HEK293 (cell line): ENCODE data around the gene CDKN3.

Experiments
- CTCF ChIA-PET: fragments of 350-600 bp; formaldehyde crosslinking; extraction: SDS; loops from one replicate; lab custom pipeline; 2021; ENCODE audit warnings: antibody characterized with exemption; lab: Yijun Ruan, JAX
- POLR2A ChIA-PET: fragments of 300-600 bp; formaldehyde crosslinking; extraction: SDS; loops from one replicate; lab custom pipeline; 2020; ENCODE audit warnings: antibody characterized with exemption, inconsistent platforms; lab: Yijun Ruan, JAX
- H3K27ac ChIP-seq: fragments of 200-500 bp; sonication (Bioruptor generic); 2 replicates; pipeline ENCODE4 v1.5.1; 2014; ENCODE audit warnings: low read depth, low read length, control low read depth, inconsistent platforms; ENCODE audit errors: extremely low read depth
- H3K36me3 ChIP-seq, 2 experiments: fragments of 200-500 bp in 1 of 2; sonication (Bioruptor generic) in 1 of 2; 1 replicate in 1 of 2; 2 replicates in 1 of 2; pipeline ENCODE4 v1.5.1; 2014 to 2017; ENCODE audit warnings: inconsistent platforms in 2 of 2, low read length in 2 of 2; ENCODE audit not compliant: control insufficient read depth in 2 of 2, insufficient read depth in 1 of 2
- H3K4me1 ChIP-seq: fragments of 200-500 bp; sonication (Bioruptor generic); 2 replicates; pipeline ENCODE4 v1.5.1; 2014; ENCODE audit warnings: mild to moderate bottlenecking, low read length, inconsistent platforms; ENCODE audit not compliant: control insufficient read depth, insufficient read depth
- H3K4me3 ChIP-seq: 2 replicates; pipeline ENCODE4 v1.5.1; 2011; ENCODE audit warnings: low read depth, mild to moderate bottlenecking, control low read depth, low read length, moderate library complexity
- H3K9me3 ChIP-seq: fragments of 200-500 bp; sonication (Bioruptor generic); 2 replicates; pipeline ENCODE4 v1.5.1; 2014; ENCODE audit warnings: low read depth, low read length, inconsistent platforms; ENCODE audit not compliant: control insufficient read depth, insufficient read depth
- HOXD13 ChIP-seq: sonication (generic); formaldehyde crosslinking; IDR thresholded peaks from 2 replicates; pipeline ENCODE4 v1.8.0; 2022; ENCODE audit warnings: missing genetic modification reagents, borderline replicate concordance
- KLF7 ChIP-seq: fragments of 450-650 bp; formaldehyde crosslinking; IDR thresholded peaks from 2 replicates; pipeline ENCODE4 v1.5.1; 2016; ENCODE audit warnings: missing biosample characterization, missing genetic modification characterization, borderline replicate concordance
- MEIS1 ChIP-seq: sonication (generic); formaldehyde crosslinking; IDR thresholded peaks from 2 replicates; pipeline ENCODE4 v1.8.1; 2022; ENCODE audit warnings: missing genetic modification reagents, mild to moderate bottlenecking, borderline replicate concordance
- RBAK ChIP-seq: fragments of 450-650 bp; formaldehyde crosslinking; IDR thresholded peaks from 2 replicates; pipeline ENCODE4 v1.5.1; 2016; ENCODE audit warnings: missing biosample characterization, missing genetic modification characterization
- YY1 ChIP-seq: fragments of 450-650 bp; formaldehyde crosslinking; IDR thresholded peaks from 2 replicates; pipeline ENCODE4 v1.5.1; 2018; ENCODE audit warnings: missing biosample characterization, missing genetic modification characterization
- ZBTB1 ChIP-seq: fragments of 450-650 bp; formaldehyde crosslinking; IDR thresholded peaks from 2 replicates; pipeline ENCODE4 v1.5.1; 2016; ENCODE audit warnings: missing biosample characterization, missing genetic modification characterization
- ZFP3 ChIP-seq: fragments of 450-650 bp; formaldehyde crosslinking; IDR thresholded peaks from 2 replicates; pipeline ENCODE4 v1.5.1; 2016; ENCODE audit warnings: low read depth, missing biosample characterization, missing genetic modification characterization
- ZIC2 ChIP-seq: fragments of 450-650 bp; formaldehyde crosslinking; IDR thresholded peaks from 2 replicates; pipeline ENCODE4 v1.5.1; 2016; ENCODE audit warnings: missing biosample characterization, missing genetic modification characterization
- ZNF140 ChIP-seq: fragments of 450-650 bp; formaldehyde crosslinking; IDR thresholded peaks from 2 replicates; pipeline ENCODE4 v1.5.1; 2016; ENCODE audit warnings: missing biosample characterization, missing genetic modification characterization
- ZNF175 ChIP-seq: fragments of 450-650 bp; formaldehyde crosslinking; IDR thresholded peaks from 2 replicates; pipeline ENCODE4 v1.5.1; 2016; ENCODE audit warnings: missing biosample characterization, missing genetic modification characterization
- ZNF514 ChIP-seq: fragments of 450-650 bp; formaldehyde crosslinking; IDR thresholded peaks from 2 replicates; pipeline ENCODE4 v1.5.1; 2016; ENCODE audit warnings: missing biosample characterization, missing genetic modification characterization
- ZNF792 ChIP-seq: fragments of 450-650 bp; formaldehyde crosslinking; IDR thresholded peaks from 2 replicates; pipeline ENCODE4 v1.5.1; 2016; ENCODE audit warnings: missing biosample characterization, missing genetic modification characterization
- TF ChIP-seq, protein P1 (sequence below): sonication (generic); formaldehyde crosslinking; IDR thresholded peaks from 2 replicates; pipeline ENCODE4 v1.8.1; 2022; ENCODE audit warnings: mild to moderate bottlenecking, moderate library complexity, missing genetic modification reagents
- TF ChIP-seq, protein P2 (sequence below): fragments of 450-650 bp; formaldehyde crosslinking; IDR thresholded peaks from 2 replicates; pipeline ENCODE4 v1.5.1; 2017; ENCODE audit warnings: missing biosample characterization, missing genetic modification characterization
- TF ChIP-seq, protein P3 (sequence below): fragments of 450-650 bp; formaldehyde crosslinking; IDR thresholded peaks from 2 replicates; pipeline ENCODE4 v1.5.1; 2016; ENCODE audit warnings: missing biosample characterization, missing genetic modification characterization
- TF ChIP-seq, protein P4 (sequence below): fragments of 450-650 bp; formaldehyde crosslinking; IDR thresholded peaks from 2 replicates; pipeline ENCODE4 v1.5.1; 2016; ENCODE audit warnings: missing biosample characterization, missing genetic modification characterization
- TF ChIP-seq, protein P5 (sequence below): fragments of 450-650 bp; formaldehyde crosslinking; IDR thresholded peaks from 2 replicates; pipeline ENCODE4 v1.5.1; 2016; ENCODE audit warnings: missing biosample characterization, missing genetic modification characterization, low read depth
- TF ChIP-seq, protein P6 (sequence below): fragments of 450-650 bp; formaldehyde crosslinking; IDR thresholded peaks from 2 replicates; pipeline ENCODE4 v1.5.1; 2016; ENCODE audit warnings: missing biosample characterization, missing genetic modification characterization
- TF ChIP-seq, protein P7 (sequence below): fragments of 450-650 bp; formaldehyde crosslinking; IDR thresholded peaks from 2 replicates; pipeline ENCODE4 v1.5.1; 2017; ENCODE audit warnings: missing biosample characterization, mild to moderate bottlenecking, missing genetic modification characterization, moderate library complexity
- TF ChIP-seq, protein P8 (sequence below): fragments of 450-650 bp; formaldehyde crosslinking; IDR thresholded peaks from 2 replicates; pipeline ENCODE4 v1.5.1; 2016; ENCODE audit warnings: missing biosample characterization, missing genetic modification characterization

The CDKN3 gene

DNA sequence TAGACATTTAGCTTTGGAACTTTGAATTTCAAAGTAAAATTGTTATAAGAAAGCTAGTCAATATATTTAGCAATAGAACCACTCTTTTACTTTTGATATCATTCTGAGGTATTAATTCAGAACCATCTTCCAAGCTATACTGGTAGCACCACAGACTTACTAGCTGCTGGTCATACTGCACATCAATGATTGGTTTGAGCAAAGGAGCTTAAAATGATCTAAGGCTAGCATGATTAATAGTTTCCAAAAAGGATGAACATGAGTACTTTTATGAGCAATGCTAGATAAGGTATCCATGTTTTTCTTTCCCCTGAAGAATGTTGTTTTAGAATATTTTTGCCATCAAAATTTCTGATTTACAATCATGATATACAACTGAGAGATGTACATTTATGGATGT lies 27.2 kb downstream of the CDKN3 start:
- TF ChIP-seq ZNF514 (tag by site-specific recombination) (no peak), ZNF175 (tag by site-specific recombination) (no peak), ZBTB1 (no peak), ZNF140 (tag by site-specific recombination) (no peak), ZIC2 (tag by site-specific recombination) (no peak), YY1 (tag by site-specific recombination) (no peak), KLF7 (tag by site-specific recombination) (no peak), MEIS1 (CRISPR knock-in tag) (no peak), ZNF792 (no peak), HOXD13 (CRISPR knock-in tag) (no peak), ZFP3 (no peak), RBAK (tag by site-specific recombination) (no peak)
- TF ChIP-seq, protein P1, sequence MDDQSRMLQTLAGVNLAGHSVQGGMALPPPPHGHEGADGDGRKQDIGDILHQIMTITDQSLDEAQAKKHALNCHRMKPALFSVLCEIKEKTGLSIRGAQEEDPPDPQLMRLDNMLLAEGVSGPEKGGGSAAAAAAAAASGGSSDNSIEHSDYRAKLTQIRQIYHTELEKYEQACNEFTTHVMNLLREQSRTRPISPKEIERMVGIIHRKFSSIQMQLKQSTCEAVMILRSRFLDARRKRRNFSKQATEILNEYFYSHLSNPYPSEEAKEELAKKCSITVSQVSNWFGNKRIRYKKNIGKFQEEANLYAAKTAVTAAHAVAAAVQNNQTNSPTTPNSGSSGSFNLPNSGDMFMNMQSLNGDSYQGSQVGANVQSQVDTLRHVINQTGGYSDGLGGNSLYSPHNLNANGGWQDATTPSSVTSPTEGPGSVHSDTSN (CRISPR knock-in tag) = no peak
- TF ChIP-seq, protein P2, sequence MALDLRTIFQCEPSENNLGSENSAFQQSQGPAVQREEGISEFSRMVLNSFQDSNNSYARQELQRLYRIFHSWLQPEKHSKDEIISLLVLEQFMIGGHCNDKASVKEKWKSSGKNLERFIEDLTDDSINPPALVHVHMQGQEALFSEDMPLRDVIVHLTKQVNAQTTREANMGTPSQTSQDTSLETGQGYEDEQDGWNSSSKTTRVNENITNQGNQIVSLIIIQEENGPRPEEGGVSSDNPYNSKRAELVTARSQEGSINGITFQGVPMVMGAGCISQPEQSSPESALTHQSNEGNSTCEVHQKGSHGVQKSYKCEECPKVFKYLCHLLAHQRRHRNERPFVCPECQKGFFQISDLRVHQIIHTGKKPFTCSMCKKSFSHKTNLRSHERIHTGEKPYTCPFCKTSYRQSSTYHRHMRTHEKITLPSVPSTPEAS (tag by site-specific recombination) = no peak
- TF ChIP-seq, protein P3, sequence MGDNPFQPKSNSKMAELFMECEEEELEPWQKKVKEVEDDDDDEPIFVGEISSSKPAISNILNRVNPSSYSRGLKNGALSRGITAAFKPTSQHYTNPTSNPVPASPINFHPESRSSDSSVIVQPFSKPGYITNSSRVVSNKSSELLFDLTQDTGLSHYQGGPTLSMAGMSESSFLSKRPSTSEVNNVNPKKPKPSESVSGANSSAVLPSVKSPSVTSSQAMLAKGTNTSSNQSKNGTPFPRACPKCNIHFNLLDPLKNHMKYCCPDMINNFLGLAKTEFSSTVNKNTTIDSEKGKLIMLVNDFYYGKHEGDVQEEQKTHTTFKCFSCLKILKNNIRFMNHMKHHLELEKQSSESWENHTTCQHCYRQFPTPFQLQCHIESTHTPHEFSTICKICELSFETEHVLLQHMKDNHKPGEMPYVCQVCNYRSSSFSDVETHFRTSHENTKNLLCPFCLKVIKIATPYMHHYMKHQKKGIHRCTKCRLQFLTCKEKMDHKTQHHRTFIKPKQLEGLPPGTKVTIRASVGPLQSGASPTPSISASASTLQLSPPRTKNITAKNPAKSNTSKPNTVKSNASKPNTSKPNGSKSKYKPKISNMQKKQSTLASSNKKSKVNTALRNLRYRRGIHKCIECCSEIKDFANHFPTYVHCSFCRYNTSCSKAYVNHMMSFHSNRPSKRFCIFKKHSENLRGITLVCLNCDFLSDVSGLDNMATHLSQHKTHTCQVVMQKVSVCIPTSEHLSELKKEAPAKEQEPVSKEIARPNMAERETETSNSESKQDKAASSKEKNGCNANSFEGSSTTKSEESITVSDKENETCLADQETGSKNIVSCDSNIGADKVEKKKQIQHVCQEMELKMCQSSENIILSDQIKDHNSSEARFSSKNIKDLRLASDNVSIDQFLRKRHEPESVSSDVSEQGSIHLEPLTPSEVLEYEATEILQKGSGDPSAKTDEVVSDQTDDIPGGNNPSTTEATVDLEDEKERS = no peak
- TF ChIP-seq, protein P4, sequence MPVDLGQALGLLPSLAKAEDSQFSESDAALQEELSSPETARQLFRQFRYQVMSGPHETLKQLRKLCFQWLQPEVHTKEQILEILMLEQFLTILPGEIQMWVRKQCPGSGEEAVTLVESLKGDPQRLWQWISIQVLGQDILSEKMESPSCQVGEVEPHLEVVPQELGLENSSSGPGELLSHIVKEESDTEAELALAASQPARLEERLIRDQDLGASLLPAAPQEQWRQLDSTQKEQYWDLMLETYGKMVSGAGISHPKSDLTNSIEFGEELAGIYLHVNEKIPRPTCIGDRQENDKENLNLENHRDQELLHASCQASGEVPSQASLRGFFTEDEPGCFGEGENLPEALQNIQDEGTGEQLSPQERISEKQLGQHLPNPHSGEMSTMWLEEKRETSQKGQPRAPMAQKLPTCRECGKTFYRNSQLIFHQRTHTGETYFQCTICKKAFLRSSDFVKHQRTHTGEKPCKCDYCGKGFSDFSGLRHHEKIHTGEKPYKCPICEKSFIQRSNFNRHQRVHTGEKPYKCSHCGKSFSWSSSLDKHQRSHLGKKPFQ = no peak
- TF ChIP-seq, protein P5, sequence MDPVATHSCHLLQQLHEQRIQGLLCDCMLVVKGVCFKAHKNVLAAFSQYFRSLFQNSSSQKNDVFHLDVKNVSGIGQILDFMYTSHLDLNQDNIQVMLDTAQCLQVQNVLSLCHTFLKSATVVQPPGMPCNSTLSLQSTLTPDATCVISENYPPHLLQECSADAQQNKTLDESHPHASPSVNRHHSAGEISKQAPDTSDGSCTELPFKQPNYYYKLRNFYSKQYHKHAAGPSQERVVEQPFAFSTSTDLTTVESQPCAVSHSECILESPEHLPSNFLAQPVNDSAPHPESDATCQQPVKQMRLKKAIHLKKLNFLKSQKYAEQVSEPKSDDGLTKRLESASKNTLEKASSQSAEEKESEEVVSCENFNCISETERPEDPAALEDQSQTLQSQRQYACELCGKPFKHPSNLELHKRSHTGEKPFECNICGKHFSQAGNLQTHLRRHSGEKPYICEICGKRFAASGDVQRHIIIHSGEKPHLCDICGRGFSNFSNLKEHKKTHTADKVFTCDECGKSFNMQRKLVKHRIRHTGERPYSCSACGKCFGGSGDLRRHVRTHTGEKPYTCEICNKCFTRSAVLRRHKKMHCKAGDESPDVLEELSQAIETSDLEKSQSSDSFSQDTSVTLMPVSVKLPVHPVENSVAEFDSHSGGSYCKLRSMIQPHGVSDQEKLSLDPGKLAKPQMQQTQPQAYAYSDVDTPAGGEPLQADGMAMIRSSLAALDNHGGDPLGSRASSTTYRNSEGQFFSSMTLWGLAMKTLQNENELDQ (tag by site-specific recombination) = no peak
- TF ChIP-seq, protein P6, sequence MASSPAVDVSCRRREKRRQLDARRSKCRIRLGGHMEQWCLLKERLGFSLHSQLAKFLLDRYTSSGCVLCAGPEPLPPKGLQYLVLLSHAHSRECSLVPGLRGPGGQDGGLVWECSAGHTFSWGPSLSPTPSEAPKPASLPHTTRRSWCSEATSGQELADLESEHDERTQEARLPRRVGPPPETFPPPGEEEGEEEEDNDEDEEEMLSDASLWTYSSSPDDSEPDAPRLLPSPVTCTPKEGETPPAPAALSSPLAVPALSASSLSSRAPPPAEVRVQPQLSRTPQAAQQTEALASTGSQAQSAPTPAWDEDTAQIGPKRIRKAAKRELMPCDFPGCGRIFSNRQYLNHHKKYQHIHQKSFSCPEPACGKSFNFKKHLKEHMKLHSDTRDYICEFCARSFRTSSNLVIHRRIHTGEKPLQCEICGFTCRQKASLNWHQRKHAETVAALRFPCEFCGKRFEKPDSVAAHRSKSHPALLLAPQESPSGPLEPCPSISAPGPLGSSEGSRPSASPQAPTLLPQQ (tag by site-specific recombination) = no peak
- TF ChIP-seq, protein P7, sequence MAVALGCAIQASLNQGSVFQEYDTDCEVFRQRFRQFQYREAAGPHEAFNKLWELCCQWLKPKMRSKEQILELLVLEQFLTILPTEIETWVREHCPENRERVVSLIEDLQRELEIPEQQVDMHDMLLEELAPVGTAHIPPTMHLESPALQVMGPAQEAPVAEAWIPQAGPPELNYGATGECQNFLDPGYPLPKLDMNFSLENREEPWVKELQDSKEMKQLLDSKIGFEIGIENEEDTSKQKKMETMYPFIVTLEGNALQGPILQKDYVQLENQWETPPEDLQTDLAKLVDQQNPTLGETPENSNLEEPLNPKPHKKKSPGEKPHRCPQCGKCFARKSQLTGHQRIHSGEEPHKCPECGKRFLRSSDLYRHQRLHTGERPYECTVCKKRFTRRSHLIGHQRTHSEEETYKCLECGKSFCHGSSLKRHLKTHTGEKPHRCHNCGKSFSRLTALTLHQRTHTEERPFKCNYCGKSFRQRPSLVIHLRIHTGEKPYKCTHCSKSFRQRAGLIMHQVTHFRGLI (tag by site-specific recombination) = no peak
- TF ChIP-seq, protein P8, sequence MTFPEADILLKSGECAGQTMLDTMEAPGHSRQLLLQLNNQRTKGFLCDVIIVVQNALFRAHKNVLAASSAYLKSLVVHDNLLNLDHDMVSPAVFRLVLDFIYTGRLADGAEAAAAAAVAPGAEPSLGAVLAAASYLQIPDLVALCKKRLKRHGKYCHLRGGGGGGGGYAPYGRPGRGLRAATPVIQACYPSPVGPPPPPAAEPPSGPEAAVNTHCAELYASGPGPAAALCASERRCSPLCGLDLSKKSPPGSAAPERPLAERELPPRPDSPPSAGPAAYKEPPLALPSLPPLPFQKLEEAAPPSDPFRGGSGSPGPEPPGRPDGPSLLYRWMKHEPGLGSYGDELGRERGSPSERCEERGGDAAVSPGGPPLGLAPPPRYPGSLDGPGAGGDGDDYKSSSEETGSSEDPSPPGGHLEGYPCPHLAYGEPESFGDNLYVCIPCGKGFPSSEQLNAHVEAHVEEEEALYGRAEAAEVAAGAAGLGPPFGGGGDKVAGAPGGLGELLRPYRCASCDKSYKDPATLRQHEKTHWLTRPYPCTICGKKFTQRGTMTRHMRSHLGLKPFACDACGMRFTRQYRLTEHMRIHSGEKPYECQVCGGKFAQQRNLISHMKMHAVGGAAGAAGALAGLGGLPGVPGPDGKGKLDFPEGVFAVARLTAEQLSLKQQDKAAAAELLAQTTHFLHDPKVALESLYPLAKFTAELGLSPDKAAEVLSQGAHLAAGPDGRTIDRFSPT = no peak
- H3K27ac ChIP-seq = no peak overlapping the region
- H3K4me3 ChIP-seq = no peak overlapping the region
- POLR2A ChIA-PET = interaction anchor here (1.4 kb wide), 1 partner anchor 14 kb away, joined by 3 read pairs; no protein-coding TSS in a partner anchor
- H3K9me3 ChIP-seq = no peaks in the 10 kb centered on the region
- CTCF ChIA-PET = interaction anchor here (0.6 to 1.5 kb wide), 4 partner anchors 10 to 353 kb away, joined by 3 to 11 read pairs (median 4); no protein-coding TSS in a partner anchor
- H3K4me1 ChIP-seq = no peaks in the 10 kb centered on the region
- peaks cover 28 to 51% of the 10 kb centered on the region in 2 experiments for H3K36me3 ChIP-seq
